HUES64 (cell line): ENCODE measurements around the gene KDELR3.
"Not testable (repeated sequence)": the region's sequence is repeated elsewhere in the genome, so short reads cannot be mapped to it uniquely, and the experiment has no call there.

Source experiments
- H3K27ac ChIP-seq: 2 replicates; pipeline ENCODE4 v1.7.0; 2013; ENCODE audit warnings: low read depth, low read length, inconsistent platforms
- H3K27me3 ChIP-seq: 2 replicates; pipeline ENCODE4 v1.6.1; 2013; ENCODE audit warnings: mild to moderate bottlenecking, low read length; ENCODE audit not compliant: insufficient read depth
- H3K36me3 ChIP-seq: 2 replicates; pipeline ENCODE4 v1.6.1; 2013; ENCODE audit warnings: mild to moderate bottlenecking, low read length; ENCODE audit not compliant: insufficient read depth
- H3K4me1 ChIP-seq: 2 replicates; pipeline ENCODE4 v1.6.1; 2013; ENCODE audit warnings: mild to moderate bottlenecking, low read length, moderate library complexity; ENCODE audit not compliant: insufficient read depth
- H3K4me3 ChIP-seq: 2 replicates; pipeline ENCODE4 v1.5.1; 2013; ENCODE audit warnings: mild to moderate bottlenecking, low read length, moderate library complexity
- H3K9ac ChIP-seq: 2 replicates; pipeline ENCODE4 v1.6.1; 2013; ENCODE audit warnings: mild to moderate bottlenecking, low read depth, low read length
- H3K9me3 ChIP-seq: 2 replicates; pipeline ENCODE4 v1.6.1; 2013; ENCODE audit warnings: low read depth, low read length; ENCODE audit not compliant: insufficient read depth
- WGBS: fragments of 150-250, 120-280 bp; methylation state at CpG from one replicate; pipeline ENCODE4 v1.1.7; 2013; ENCODE audit warnings: missing lambda C conversion rate; 5-methylcytosine and 5-hydroxymethylcytosine counted together

Gene KDELR3

GRCh38 chr22:38461414-38462081 lies 6.3 kb upstream of the KDELR3 start:
- no peak overlapping the region for H3K9ac ChIP-seq
- H3K9me3 ChIP-seq = no peaks in the 10 kb centered on the region
- H3K4me1 ChIP-seq = peaks cover 9% of the 10 kb centered on the region
- H3K27ac ChIP-seq = no peak overlapping the region
- no peaks in the 10 kb centered on the region for H3K36me3 ChIP-seq
- WGBS = 16% methylated on average over 51 of the region's 51 CpGs
- peaks cover 72% of the 10 kb centered on the region for H3K27me3 ChIP-seq
- peak overlapping the region; percentile 35 for H3K4me3 ChIP-seq

GRCh38 chr22:38462960-38463784 lies 4.7 kb upstream of the KDELR3 start:
- Histone ChIP-seq H3K9me3 (no peaks in the 10 kb centered on the region), H3K9ac (no peak overlapping the region), H3K4me1 (peaks cover 9% of the 10 kb centered on the region), H3K27me3 (peaks cover 78% of the 10 kb centered on the region), H3K27ac (no peak overlapping the region), H3K36me3 (no peaks in the 10 kb centered on the region), H3K4me3 (peak overlapping the region; percentile 31)
- 23% methylated on average over 27 of the region's 28 CpGs for WGBS

- Histone ChIP-seq H3K27me3 (peaks cover 71% of the 10 kb centered on the region), H3K4me1 (peaks cover 9% of the 10 kb centered on the region)
Observed at GRCh38 chr22:38464992-38465672, 2.8 kb upstream of the KDELR3 start.

GRCh38 chr22:38465673-38466490 lies 2.0 kb upstream of the KDELR3 start:
- no peak overlapping the region for H3K9ac ChIP-seq
- H3K9me3 ChIP-seq = no peaks in the 10 kb centered on the region
- no peaks in the 10 kb centered on the region for H3K36me3 ChIP-seq
- H3K27ac ChIP-seq = no peak overlapping the region
- 75% methylated on average over 26 of the region's 26 CpGs for WGBS
- peaks cover 63% of the 10 kb centered on the region for H3K27me3 ChIP-seq
- no peak overlapping the region for H3K4me3 ChIP-seq
- H3K4me1 ChIP-seq = peaks cover 9% of the 10 kb centered on the region

More at GRCh38 chr22:38464992-38465672, 2.8 kb upstream of the KDELR3 start:
- Histone ChIP-seq H3K9me3 (no peaks in the 10 kb centered on the region), H3K27ac (no peak overlapping the region), H3K9ac (no peak overlapping the region), H3K36me3 (no peaks in the 10 kb centered on the region), H3K4me3 (no peak overlapping the region)
- WGBS = 95% methylated on average over 8 of the region's 10 CpGs

- Histone ChIP-seq H3K36me3 (no peaks in the 10 kb centered on the region), H3K27me3 (peaks cover 49% of the 10 kb centered on the region), H3K9me3 (no peaks in the 10 kb centered on the region), H3K9ac (peak overlapping the region; percentile 68; the same call in 1 of the 2 replicates), H3K4me3 (peak overlapping the region; percentile 64), H3K4me1 (peaks cover 9% of the 10 kb centered on the region), H3K27ac (no peak overlapping the region)
- WGBS = 15% methylated on average over 20 of the region's 20 CpGs
Observed at GRCh38 chr22:38467438-38467903, 425 bp upstream of the KDELR3 start.

- peak overlapping the region; percentile 68 for H3K9ac ChIP-seq
- H3K27me3 ChIP-seq = peaks cover 40% of the 10 kb centered on the region
- peak overlapping the region; percentile 64 for H3K4me3 ChIP-seq
- H3K36me3 ChIP-seq = no peaks in the 10 kb centered on the region
- H3K9me3 ChIP-seq = no peaks in the 10 kb centered on the region
- peaks cover 6% of the 10 kb centered on the region for H3K4me1 ChIP-seq
- WGBS = 72% methylated on average over 28 of the region's 28 CpGs
- no peak overlapping the region for H3K27ac ChIP-seq
Observed at GRCh38 chr22:38468443-38469305, 778 bp downstream of the KDELR3 start.

GRCh38 chr22:38469306-38469781 lies 1.4 kb downstream of the KDELR3 start:
- Histone ChIP-seq H3K27ac (no peak overlapping the region), H3K9ac (no peak overlapping the region), H3K9me3 (no peaks in the 10 kb centered on the region), H3K27me3 (peaks cover 34% of the 10 kb centered on the region), H3K36me3 (no peaks in the 10 kb centered on the region), H3K4me1 (no peaks in the 10 kb centered on the region), H3K4me3 (no peak overlapping the region)
- WGBS = 92% methylated on average over 6 of the region's 6 CpGs

- not testable (repeated sequence) for H3K36me3 ChIP-seq
Observed at GRCh38 chr22:38470179-38470578, 2.3 kb downstream of the KDELR3 start.

GRCh38 chr22:38471237-38471636 lies 3.3 kb downstream of the KDELR3 start:
- Histone ChIP-seq H3K4me3 (no peak overlapping the region), H3K9ac (no peak overlapping the region), H3K9me3 (no peaks in the 10 kb centered on the region), H3K27me3 (peaks cover 21% of the 10 kb centered on the region), H3K36me3 (no peaks in the 10 kb centered on the region), H3K27ac (no peak overlapping the region), H3K4me1 (no peaks in the 10 kb centered on the region)
- 89% methylated on average over 11 of the region's 11 CpGs for WGBS

More at GRCh38 chr22:38470179-38470578, 2.3 kb downstream of the KDELR3 start:
- H3K9ac ChIP-seq, H3K27ac ChIP-seq, H3K9me3 ChIP-seq, H3K4me3 ChIP-seq, H3K4me1 ChIP-seq: not testable (repeated sequence)
- WGBS = 95% methylated on average over 10 of the region's 10 CpGs
- peaks cover 31% of the 10 kb centered on the region for H3K27me3 ChIP-seq
